Measurements from ENCODE around the gene PIM3.

The PIM3 gene

GRCh38 chr22:49963647-49964026, 3.1 kb downstream of the PIM3 start:
- in situ Hi-C loops (cut with HindIII; ENCODE audit: low sequenced_read_pairs), result no loop called here
- H3K4me3 ChIP-seq (ENCODE audit: low read depth, low read length), result no peak overlapping the region
- no peak for TF ChIP-seq CTCF (IDR thresholded peaks at IDR 0.05; ENCODE audit: low read depth, low read length)
- no peak for DNase-seq (ENCODE audit: low read depth, low spot score)

- no peak for TF ChIP-seq CTCF (IDR thresholded peaks at IDR 0.05; ENCODE audit: low read depth, low read length)
- in situ Hi-C loops (cut with HindIII; ENCODE audit: low sequenced_read_pairs), result no loop called here
- DNase-seq (ENCODE audit: low read depth, low spot score), result no peak
- H3K4me3 ChIP-seq (ENCODE audit: low read depth, low read length), result no peak overlapping the region
Observed at GRCh38 chr22:49964136-49965090, 3.8 kb downstream of the PIM3 start.

DNA sequence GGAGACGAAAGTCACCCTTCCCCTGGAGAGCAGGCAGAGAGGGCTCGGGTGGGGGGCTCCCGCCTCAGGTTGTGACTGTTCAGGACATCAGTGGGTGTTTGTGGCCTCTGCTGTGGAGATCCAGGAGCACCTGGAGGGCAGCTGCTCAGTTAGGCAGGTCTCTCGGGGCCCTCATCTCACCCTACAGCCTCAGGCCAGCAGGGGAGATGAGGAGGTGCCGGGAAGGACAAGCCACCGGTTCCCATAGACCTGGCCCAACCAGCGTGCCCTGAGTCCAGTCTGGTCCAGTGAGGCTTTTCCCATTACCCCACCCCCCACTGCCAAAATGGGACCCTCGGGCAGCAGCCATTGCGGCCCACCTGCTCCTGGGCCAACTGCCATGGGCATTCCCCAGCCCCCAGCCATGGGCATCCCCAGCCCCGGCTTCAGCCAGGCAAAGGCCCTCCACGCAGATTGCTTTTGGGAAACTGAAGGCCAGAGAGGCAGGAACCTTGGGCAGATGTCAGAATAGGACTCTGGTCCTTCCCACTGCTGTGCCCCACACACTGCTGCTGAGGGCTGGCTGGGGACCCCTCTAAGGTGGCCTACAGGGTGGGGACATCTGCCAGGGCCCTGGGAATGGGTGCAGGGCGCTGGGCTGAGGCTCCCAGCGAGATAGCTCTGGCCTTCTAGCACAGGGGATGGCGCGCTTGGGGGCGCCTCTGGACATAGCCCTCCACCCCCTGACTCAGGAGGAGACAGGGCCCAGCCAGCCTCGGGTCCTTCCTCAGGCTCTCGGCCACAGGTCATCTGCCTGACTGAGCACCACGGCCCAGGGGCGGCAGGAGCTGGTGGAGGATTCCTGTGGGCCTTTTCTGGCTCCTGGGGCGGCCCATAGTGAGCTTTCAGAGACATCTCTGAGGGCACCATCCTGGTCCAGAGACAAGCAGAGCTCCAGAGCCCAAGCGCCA, 4.8 kb downstream of the PIM3 start:
- H3K4me3 ChIP-seq (ENCODE audit: low read depth, low read length), result no peak overlapping the region
- TF ChIP-seq CTCF (IDR thresholded peaks at IDR 0.05; ENCODE audit: low read depth, low read length), result no peak
- in situ Hi-C loops (cut with HindIII; ENCODE audit: low sequenced_read_pairs), result no loop called here
- no peak for DNase-seq (ENCODE audit: low read depth, low spot score)

GRCh38 chr22:49966041-49966773, 5.6 kb downstream of the PIM3 start:
- no peak overlapping the region for H3K4me3 ChIP-seq (ENCODE audit: low read depth, low read length)
- in situ Hi-C loops (cut with HindIII; ENCODE audit: low sequenced_read_pairs), result no loop called here
- DNase-seq (ENCODE audit: low read depth, low spot score), result no peak
- TF ChIP-seq CTCF (IDR thresholded peaks at IDR 0.05; ENCODE audit: low read depth, low read length), result no peak

- in situ Hi-C loops (cut with HindIII; ENCODE audit: low sequenced_read_pairs), result no loop called here
- no peak for TF ChIP-seq CTCF (IDR thresholded peaks at IDR 0.05; ENCODE audit: low read depth, low read length)
- H3K4me3 ChIP-seq (ENCODE audit: low read depth, low read length), result no peak overlapping the region
- no peak for DNase-seq (ENCODE audit: low read depth, low spot score)
Observed at GRCh38 chr22:49966774-49967705, 6.5 kb downstream of the PIM3 start.
